Left colon (tissue), 2 donors: ENCODE data around the gene CFAP20. TPM values are rescaled to one million over a fixed set of nuclear protein-coding genes. Genes with fewer than 3 reads are reported as not detected.

ENCODE experiments used
- ATAC-seq: fragments of 200-7000 bp; cut with Tn5 transposase; one replicate; pipeline ENCODE4 v1.9.1; 2020; ENCODE audit warnings: mild to moderate bottlenecking, moderate library complexity
- DNase-seq, 2 donors: peaks; one replicate each; pipeline ENCODE4 v3.0.0-alpha.2; 2020
- intact Hi-C, 2 donors: fragments of 100-400 bp; cut with DNase I in 1 of 2; cut with micrococcal nuclease in 1 of 2; formaldehyde crosslinking; loops; one replicate each; pipeline versions ENCODE4 v1.11.2 to v1.14.0; 2022; cut with DNase I, micrococcal nuclease
- total RNA-seq, 2 donors: library from RNA; stranded (reverse); fragmentation: NEBNext Ultra II Directional; extraction: Animal tissue kit (Norgen Biotek cat#: 25700); gene quantifications; one replicate each; pipeline ENCODE4 v1.2.1, GENCODE V29; 2021
- donor health status: DM: no; HTN: no; CAD: no.
- donor health status: DM: yes; HTN: yes; CAD: no.

The CFAP20 gene
- total RNA-seq, 2 donors from 2014 or later: 18.1 to 20.9 TPM

- DNase-seq (no peak), ATAC-seq (no peak)
- intact Hi-C loops: loop anchor here (2.0 to 10.0 kb wide), 2 partner anchors 102 to 106 kb away; partner anchors contain the start of gene MMP15 (in 1 of the 2)
These were observed 2.1 kb downstream of the CFAP20 start for GRCh38 chr16:58127033-58127556.

- ATAC-seq (no peak), DNase-seq (no peak)
- intact Hi-C loops: loop anchor here (2.0 to 10.0 kb wide), 2 partner anchors 102 to 106 kb away; partner anchors contain the start of gene MMP15 (in 1 of the 2)
These were observed 2.7 kb downstream of the CFAP20 start for GRCh38 chr16:58126451-58126961.

GRCh38 chr16:58125781-58126335, 3.3 kb downstream of the CFAP20 start:
- no peak for DNase-seq
- intact Hi-C loops: loop anchor here (2.0 to 10.0 kb wide), 2 partner anchors 101 to 105 kb away; partner anchors contain the start of gene MMP15 (in 1 of the 2)
- ATAC-seq: no peak

DNA sequence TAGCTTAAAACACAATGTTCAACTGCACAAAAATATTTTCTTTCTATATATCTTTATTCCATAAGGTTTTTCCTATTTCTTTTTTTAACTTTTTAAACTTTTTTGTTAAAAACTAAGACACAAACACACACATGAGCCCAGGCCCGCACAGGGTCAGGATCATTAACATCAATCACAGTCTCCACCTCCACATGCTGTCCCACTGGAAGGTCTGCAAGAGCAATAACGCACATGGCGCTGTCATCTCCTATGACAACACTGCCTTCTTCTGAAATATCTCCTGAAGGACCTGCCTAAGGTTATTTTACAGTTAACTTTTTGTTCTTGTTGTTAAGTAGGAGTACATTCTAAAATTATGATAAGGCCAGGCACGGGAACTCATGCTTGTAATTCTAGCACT, 4.1 kb downstream of the CFAP20 start:
- ATAC-seq (no peak), DNase-seq (no peak)
- intact Hi-C loops: loop anchor here in 1 of 2 donors (10.0 kb wide), 1 partner anchor 100 kb away; the partner anchor contains the start of gene MMP15

DNA sequence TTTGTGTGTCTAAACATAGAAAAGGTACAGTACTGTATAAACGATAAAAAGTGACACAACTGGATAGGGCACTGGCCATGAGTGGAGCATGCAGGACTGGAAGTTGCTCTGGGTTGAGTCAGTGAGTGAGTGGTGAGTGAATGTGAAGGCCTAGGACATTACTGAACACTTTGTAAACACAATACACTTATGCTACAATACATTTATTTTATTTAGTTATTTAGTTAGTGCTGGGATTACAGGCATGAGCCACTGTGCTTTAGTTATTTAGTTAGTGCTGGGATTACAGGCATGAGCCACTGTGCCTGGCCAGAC, 4.6 kb downstream of the CFAP20 start:
- DNase-seq (no peak), ATAC-seq (no peak)
- intact Hi-C loops: loop anchor here in 1 of 2 donors (10.0 kb wide), 1 partner anchor 100 kb away; the partner anchor contains the start of gene MMP15

- no peak for DNase-seq
- peak; percentile 45 for ATAC-seq
- intact Hi-C loops: loop anchor here in 1 of 2 donors (10.0 kb wide), 1 partner anchor 99 kb away; the partner anchor contains the start of gene MMP15
These were observed 5.1 kb downstream of the CFAP20 start for GRCh38 chr16:58123896-58124600.

DNA sequence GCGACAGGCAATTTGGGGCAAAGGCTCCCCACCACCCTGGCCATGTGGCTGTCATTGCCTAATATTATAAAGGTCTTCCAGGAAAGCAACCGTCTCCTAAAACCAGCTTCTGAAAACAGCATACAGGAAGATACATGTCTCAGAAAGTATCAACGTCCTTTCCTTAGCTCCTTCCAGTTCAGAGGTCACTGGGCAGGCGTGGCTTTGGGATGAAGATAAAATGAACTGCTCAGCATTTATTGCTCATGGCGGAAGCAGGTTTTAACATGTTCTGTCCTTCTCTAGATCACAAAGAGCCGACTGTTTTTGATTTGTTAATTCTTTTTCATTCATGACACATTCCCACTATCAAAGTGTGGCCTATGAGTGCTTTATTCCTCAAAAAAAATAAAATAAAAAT, 8.0 kb downstream of the CFAP20 start:
- intact Hi-C loops: loop anchor here in 1 of 2 donors (10.0 kb wide), 1 partner anchor 96 kb away; the partner anchor contains the start of gene MMP15
- ATAC-seq (peak; percentile 78), DNase-seq (peak; percentile 66 to 72)

GRCh38 chr16:58120234-58120633, 8.9 kb downstream of the CFAP20 start:
- DNase-seq: no peak
- ATAC-seq: no peak
- intact Hi-C loops: loop anchor here in 1 of 2 donors (10.0 kb wide), 1 partner anchor 95 kb away; the partner anchor contains the start of gene MMP15

GRCh38 chr16:58119509-58119845, 9.7 kb downstream of the CFAP20 start:
- intact Hi-C loops: no loop called here
- no peak for ATAC-seq
- no peak for DNase-seq

GRCh38 chr16:58118801-58119508, 10.2 kb downstream of the CFAP20 start:
- DNase-seq (no peak), ATAC-seq (no peak)
- intact Hi-C loops: no loop called here

GRCh38 chr16:58116529-58116928, 12.7 kb downstream of the CFAP20 start:
- DNase-seq (peak in 1 of 2 donors; percentile 4), ATAC-seq (no peak)
- intact Hi-C loops: no loop called here

DNA sequence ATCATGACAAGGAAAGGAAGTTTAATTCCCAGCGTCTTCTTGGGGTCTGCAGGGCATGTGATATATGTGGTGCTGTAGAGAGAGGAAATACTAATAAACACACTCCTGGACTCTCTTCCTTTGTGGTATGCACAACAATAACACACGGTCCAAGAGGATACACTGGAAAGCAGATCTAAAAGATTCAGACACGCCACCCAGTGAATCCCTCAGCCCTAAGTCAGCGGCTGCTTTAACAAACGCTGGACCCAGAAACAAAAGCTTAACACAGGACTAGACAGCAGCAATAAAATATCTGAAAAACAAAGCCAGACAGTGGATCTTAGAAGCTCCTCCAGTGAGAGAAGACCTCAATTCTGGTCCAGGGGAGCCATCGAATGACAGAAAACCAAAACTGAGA, 13.1 kb downstream of the CFAP20 start:
- intact Hi-C loops: no loop called here
- ATAC-seq (no peak), DNase-seq (no peak)

- ATAC-seq: peak; percentile 55
- intact Hi-C loops: no loop called here
- DNase-seq: peak in 1 of 2 donors; percentile 12
These were observed 14.1 kb downstream of the CFAP20 start for GRCh38 chr16:58114827-58115825.

- intact Hi-C loops: no loop called here
- no peak for ATAC-seq
- no peak for DNase-seq
These were observed 17.9 kb downstream of the CFAP20 start for GRCh38 chr16:58111302-58111627.

DNA sequence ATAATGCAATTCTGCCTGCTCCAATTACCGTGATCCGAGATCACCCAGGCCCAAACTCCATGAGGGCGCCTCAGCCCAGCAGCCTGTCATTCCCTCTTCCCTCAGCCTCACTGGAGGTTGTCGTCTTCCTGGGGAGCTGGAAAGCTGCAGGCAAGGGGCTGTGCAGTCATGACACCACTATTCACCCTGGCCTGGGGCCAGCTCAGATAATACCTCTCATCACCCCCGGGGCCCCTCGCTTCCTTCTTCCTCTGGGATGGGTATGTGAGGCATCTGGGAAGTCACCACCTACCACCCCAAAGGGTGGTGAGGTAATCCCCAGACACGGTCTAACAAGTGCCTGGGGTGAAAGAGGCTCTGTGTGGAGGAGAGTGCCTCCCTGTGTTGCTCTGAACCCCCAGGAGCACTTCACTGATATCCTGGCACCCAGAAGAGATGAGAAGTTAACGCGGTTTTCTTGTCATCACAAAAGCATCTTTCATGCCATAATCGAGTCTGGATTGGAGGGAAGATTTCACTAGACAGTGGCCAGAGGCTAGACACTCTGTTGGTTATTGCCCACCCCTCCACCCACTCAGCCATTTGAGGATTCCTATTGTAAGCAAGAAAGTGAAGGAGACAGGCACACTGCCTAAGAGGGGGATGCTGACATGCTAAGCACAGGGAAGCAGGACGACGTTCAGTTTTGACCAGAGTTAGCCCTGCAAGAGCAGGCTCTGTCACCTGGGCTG, 18.4 kb downstream of the CFAP20 start:
- DNase-seq: no peak
- no peak for ATAC-seq
- intact Hi-C loops: no loop called here

DNA sequence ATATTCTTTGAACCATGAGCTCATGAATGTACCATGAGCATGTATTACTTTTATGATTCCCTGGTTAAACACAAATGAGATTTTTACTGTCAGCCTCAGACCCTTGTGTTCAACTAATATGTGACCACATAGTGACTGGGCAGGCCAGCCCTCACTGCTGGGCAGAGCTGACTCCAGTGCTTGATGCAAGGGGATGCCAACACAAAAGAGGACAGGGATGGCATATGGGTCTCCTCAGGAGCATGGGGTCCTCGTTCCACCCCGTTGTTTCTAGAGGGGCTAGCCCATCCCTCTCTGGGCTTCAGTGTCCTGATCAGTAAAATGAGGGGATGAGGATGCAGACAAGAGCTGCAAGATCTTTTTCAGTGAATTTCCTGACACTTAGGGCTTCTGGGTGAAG, 19.3 kb downstream of the CFAP20 start:
- intact Hi-C loops: no loop called here
- ATAC-seq (no peak), DNase-seq (no peak)

DNA sequence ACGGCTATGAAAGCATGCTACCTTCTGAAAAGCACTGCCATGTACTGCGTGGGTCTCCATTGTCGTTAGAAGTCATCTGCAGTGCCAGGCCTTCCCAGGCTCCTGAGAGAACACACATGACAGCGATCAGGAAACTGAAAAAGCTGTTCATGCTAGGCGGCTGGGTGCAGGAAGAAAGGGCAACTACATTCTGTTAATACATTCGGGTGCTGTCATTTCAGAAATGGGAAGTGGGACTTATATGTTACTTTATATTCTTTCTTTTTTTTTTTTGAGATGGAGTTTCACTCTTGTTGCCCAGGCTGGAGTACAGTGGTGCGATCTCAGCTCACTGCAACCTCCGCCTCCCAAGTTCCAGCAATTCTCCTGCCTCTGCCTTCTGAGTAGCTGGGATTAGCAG, 19.9 kb downstream of the CFAP20 start:
- intact Hi-C loops: no loop called here
- ATAC-seq (no peak), DNase-seq (no peak)

- intact Hi-C loops: no loop called here
- no peak for DNase-seq
- ATAC-seq: no peak
These were observed 21.5 kb downstream of the CFAP20 start for GRCh38 chr16:58107709-58108108.
